ENCODE results near the gene PMM2.

PMM2 gene

GRCh38 chr16:8866118-8866883 lies 68.7 kb downstream of the PMM2 start:
- H3K9ac ChIP-seq (ENCODE audit: low read depth, low read length, poor library complexity), result peak overlapping the region; percentile 93
- H2BK12ac ChIP-seq (ENCODE audit: low read length), result no peak overlapping the region
- peak overlapping the region; percentile 81 for H3K23ac ChIP-seq (ENCODE audit: low read depth, low read length, poor library complexity)
- H3K14ac ChIP-seq (ENCODE audit: low read length), result peak overlapping the region; percentile 47
- no peaks in the 10 kb centered on the region for H3K27me3 ChIP-seq (ENCODE audit: control insufficient read depth in 3 of 3, insufficient read depth in 3 of 3, low read depth in 1 of 3, low read length in 3 of 3)
- peak overlapping the region; percentile 27 for H2BK5ac ChIP-seq (ENCODE audit: low read length)
- peak overlapping the region; percentile 95 for H3K18ac ChIP-seq (ENCODE audit: low read length)
- peaks cover 6 to 37% of the 10 kb centered on the region in 2 donors for H3K36me3 ChIP-seq (replicated peaks in 1 of 2; ENCODE audit: control insufficient read depth in 2 of 2, insufficient read depth in 2 of 2, low read length in 2 of 2)
- WGBS, 2 donors (ENCODE audit: extremely low coverage in 2 of 2, insufficient read length in 2 of 2, insufficient replicate concordance in 1 of 2), result no CpG with 5 or more reads among the region's 30 CpGs
- no peak overlapping the region for H2BK120ac ChIP-seq (ENCODE audit: low read depth, low read length)
- H3K4me2 ChIP-seq (ENCODE audit: insufficient read depth, low read length, poor library complexity, severe bottlenecking), result peak overlapping the region; percentile 97
- H3K4me1 ChIP-seq (ENCODE audit: control insufficient read depth in 2 of 2, insufficient read depth in 1 of 2, low read depth in 1 of 2, low read length in 2 of 2), result peaks cover 27 to 28% of the 10 kb centered on the region in 2 donors
- no peak overlapping the region for H4K91ac ChIP-seq (ENCODE audit: low read depth, low read length, poor library complexity)
- no peak overlapping the region for H4K8ac ChIP-seq (ENCODE audit: low read depth, low read length)
- peak overlapping the region; percentile 96 for H3K4me3 ChIP-seq (ENCODE audit: low read length in 2 of 2)
- no peak overlapping the region for H2AFZ ChIP-seq (ENCODE audit: low read length)
- peak overlapping the region; percentile 22 for H2BK15ac ChIP-seq (ENCODE audit: low read length)
- H3K27ac ChIP-seq (replicated peaks; ENCODE audit: low read length), result peak overlapping the region; percentile 76
- H3K9me3 ChIP-seq (replicated peaks in 1 of 2; ENCODE audit: control insufficient read depth in 2 of 2, insufficient read depth in 1 of 2, low read depth in 1 of 2, low read length in 2 of 2), result peaks cover 0 to 2% of the 10 kb centered on the region in 2 donors
- peak overlapping the region; percentile 58 for H2AK5ac ChIP-seq (ENCODE audit: low read depth, low read length)
- H3K4ac ChIP-seq (ENCODE audit: low read length), result no peak overlapping the region
- H3K79me1 ChIP-seq (ENCODE audit: low read depth, low read length), result peaks cover 13% of the 10 kb centered on the region
- peak; percentile 94 for DNase-seq (ENCODE audit: low spot score)

GRCh38 chr16:8866884-8867215 lies 69.2 kb downstream of the PMM2 start:
- Histone ChIP-seq H2AFZ (ENCODE audit: low read length) (no peak overlapping the region), H2BK15ac (ENCODE audit: low read length) (peak overlapping the region; percentile 22), H2AK5ac (ENCODE audit: low read depth, low read length) (peak overlapping the region; percentile 58), H3K23ac (ENCODE audit: low read depth, low read length, poor library complexity) (peak overlapping the region; percentile 81), H3K9me3 (replicated peaks in 1 of 2; ENCODE audit: control insufficient read depth in 2 of 2, insufficient read depth in 1 of 2, low read depth in 1 of 2, low read length in 2 of 2) (peaks cover 0 to 2% of the 10 kb centered on the region in 2 donors), H4K8ac (ENCODE audit: low read depth, low read length) (no peak overlapping the region), H3K79me1 (ENCODE audit: low read depth, low read length) (peaks cover 13% of the 10 kb centered on the region), H3K27ac (replicated peaks; ENCODE audit: low read length) (peak overlapping the region; percentile 76), H3K18ac (ENCODE audit: low read length) (peak overlapping the region; percentile 95), H3K36me3 (replicated peaks in 1 of 2; ENCODE audit: control insufficient read depth in 2 of 2, insufficient read depth in 2 of 2, low read length in 2 of 2) (peaks cover 5 to 37% of the 10 kb centered on the region in 2 donors), H3K14ac (ENCODE audit: low read length) (peak overlapping the region; percentile 47), H2BK120ac (ENCODE audit: low read depth, low read length) (no peak overlapping the region), H3K4me2 (ENCODE audit: insufficient read depth, low read length, poor library complexity, severe bottlenecking) (peak overlapping the region; percentile 97), H3K9ac (ENCODE audit: low read depth, low read length, poor library complexity) (peak overlapping the region; percentile 93), H3K27me3 (ENCODE audit: control insufficient read depth in 3 of 3, insufficient read depth in 3 of 3, low read depth in 1 of 3, low read length in 3 of 3) (no peaks in the 10 kb centered on the region), H4K91ac (ENCODE audit: low read depth, low read length, poor library complexity) (no peak overlapping the region), H3K4me1 (ENCODE audit: control insufficient read depth in 2 of 2, insufficient read depth in 1 of 2, low read depth in 1 of 2, low read length in 2 of 2) (peaks cover 24 to 28% of the 10 kb centered on the region in 2 donors), H3K4me3 (ENCODE audit: low read length in 2 of 2) (peak overlapping the region; percentile 96), H2BK12ac (ENCODE audit: low read length) (no peak overlapping the region), H2BK5ac (ENCODE audit: low read length) (peak overlapping the region; percentile 27), H3K4ac (ENCODE audit: low read length) (no peak overlapping the region)
- WGBS, 2 donors (ENCODE audit: extremely low coverage in 2 of 2, insufficient read length in 2 of 2, insufficient replicate concordance in 1 of 2), result no CpG with 5 or more reads among the region's 16 CpGs
- DNase-seq (ENCODE audit: low spot score), result no peak

- Histone ChIP-seq H3K36me3 (replicated peaks in 1 of 2; ENCODE audit: control insufficient read depth in 2 of 2, insufficient read depth in 2 of 2, low read length in 2 of 2) (peaks cover 5 to 32% of the 10 kb centered on the region in 2 donors), H3K27me3 (ENCODE audit: control insufficient read depth in 3 of 3, insufficient read depth in 3 of 3, low read depth in 1 of 3, low read length in 3 of 3) (no peaks in the 10 kb centered on the region), H4K91ac (ENCODE audit: low read depth, low read length, poor library complexity) (peak overlapping the region; percentile 64), H3K18ac (ENCODE audit: low read length) (peak overlapping the region; percentile 95), H3K9ac (ENCODE audit: low read depth, low read length, poor library complexity) (peak overlapping the region; percentile 93), H3K4ac (ENCODE audit: low read length) (no peak overlapping the region), H2BK12ac (ENCODE audit: low read length) (no peak overlapping the region), H3K14ac (ENCODE audit: low read length) (peak overlapping the region; percentile 26), H2BK15ac (ENCODE audit: low read length) (peak overlapping the region; percentile 22), H3K4me3 (ENCODE audit: low read length in 2 of 2) (peak overlapping the region; percentile 96), H3K9me3 (replicated peaks in 1 of 2; ENCODE audit: control insufficient read depth in 2 of 2, insufficient read depth in 1 of 2, low read depth in 1 of 2, low read length in 2 of 2) (peaks cover 0 to 2% of the 10 kb centered on the region in 2 donors), H3K4me1 (ENCODE audit: control insufficient read depth in 2 of 2, insufficient read depth in 1 of 2, low read depth in 1 of 2, low read length in 2 of 2) (peaks cover 24 to 28% of the 10 kb centered on the region in 2 donors), H3K23ac (ENCODE audit: low read depth, low read length, poor library complexity) (peak overlapping the region; percentile 81), H2BK120ac (ENCODE audit: low read depth, low read length) (no peak overlapping the region), H2AFZ (ENCODE audit: low read length) (no peak overlapping the region), H2BK5ac (ENCODE audit: low read length) (peak overlapping the region; percentile 27), H3K27ac (replicated peaks; ENCODE audit: low read length) (peak overlapping the region; percentile 76), H3K4me2 (ENCODE audit: insufficient read depth, low read length, poor library complexity, severe bottlenecking) (peak overlapping the region; percentile 97), H3K79me1 (ENCODE audit: low read depth, low read length) (peaks cover 15% of the 10 kb centered on the region), H4K8ac (ENCODE audit: low read depth, low read length) (no peak overlapping the region), H2AK5ac (ENCODE audit: low read depth, low read length) (peak overlapping the region; percentile 58)
- peak; percentile 44 for DNase-seq (ENCODE audit: low spot score)
- WGBS, 2 donors (ENCODE audit: extremely low coverage in 2 of 2, insufficient read length in 2 of 2, insufficient replicate concordance in 1 of 2), result no CpG with 5 or more reads among the region's 35 CpGs
Observed at GRCh38 chr16:8867216-8867931, 69.7 kb downstream of the PMM2 start.

- Histone ChIP-seq H2BK12ac (ENCODE audit: low read length) (no peak overlapping the region), H3K18ac (ENCODE audit: low read length) (peak overlapping the region; percentile 95)
- DNase-seq (ENCODE audit: low spot score), result no peak
Observed at GRCh38 chr16:8867932-8868415, 70.3 kb downstream of the PMM2 start.

More at GRCh38 chr16:8867932-8868415, 70.3 kb downstream of the PMM2 start:
- Histone ChIP-seq H2AFZ (ENCODE audit: low read length) (peak overlapping the region; percentile 93), H3K79me1 (ENCODE audit: low read depth, low read length) (peaks cover 11% of the 10 kb centered on the region), H3K27ac (replicated peaks; ENCODE audit: low read length) (peak overlapping the region; percentile 89), H2BK5ac (ENCODE audit: low read length) (peak overlapping the region; percentile 27), H3K4me2 (ENCODE audit: insufficient read depth, low read length, poor library complexity, severe bottlenecking) (peak overlapping the region; percentile 97), H3K27me3 (ENCODE audit: control insufficient read depth in 3 of 3, insufficient read depth in 3 of 3, low read depth in 1 of 3, low read length in 3 of 3) (no peaks in the 10 kb centered on the region), H3K14ac (ENCODE audit: low read length) (peak overlapping the region; percentile 1), H3K23ac (ENCODE audit: low read depth, low read length, poor library complexity) (peak overlapping the region; percentile 53), H3K9ac (ENCODE audit: low read depth, low read length, poor library complexity) (peak overlapping the region; percentile 87), H3K36me3 (replicated peaks in 1 of 2; ENCODE audit: control insufficient read depth in 2 of 2, insufficient read depth in 2 of 2, low read length in 2 of 2) (peaks cover 5 to 27% of the 10 kb centered on the region in 2 donors), H3K4me1 (ENCODE audit: control insufficient read depth in 2 of 2, insufficient read depth in 1 of 2, low read depth in 1 of 2, low read length in 2 of 2) (peaks cover 24 to 28% of the 10 kb centered on the region in 2 donors), H2AK5ac (ENCODE audit: low read depth, low read length) (peak overlapping the region; percentile 56), H4K91ac (ENCODE audit: low read depth, low read length, poor library complexity) (no peak overlapping the region), H2BK15ac (ENCODE audit: low read length) (no peak overlapping the region), H3K4ac (ENCODE audit: low read length) (no peak overlapping the region), H2BK120ac (ENCODE audit: low read depth, low read length) (no peak overlapping the region), H4K8ac (ENCODE audit: low read depth, low read length) (no peak overlapping the region), H3K4me3 (ENCODE audit: low read length in 2 of 2) (peak overlapping the region; percentile 96), H3K9me3 (replicated peaks in 1 of 2; ENCODE audit: control insufficient read depth in 2 of 2, insufficient read depth in 1 of 2, low read depth in 1 of 2, low read length in 2 of 2) (peaks cover 0 to 2% of the 10 kb centered on the region in 2 donors)
- no CpG with 5 or more reads among the region's 16 CpGs for WGBS, 2 donors (ENCODE audit: extremely low coverage in 2 of 2, insufficient read length in 2 of 2, insufficient replicate concordance in 1 of 2)
